ENCODE data around the gene SF3B3.
"Not testable (repeated sequence)": the region's sequence is repeated elsewhere in the genome, so short reads cannot be mapped to it uniquely, and the experiment has no call there.

The SF3B3 gene

DNA sequence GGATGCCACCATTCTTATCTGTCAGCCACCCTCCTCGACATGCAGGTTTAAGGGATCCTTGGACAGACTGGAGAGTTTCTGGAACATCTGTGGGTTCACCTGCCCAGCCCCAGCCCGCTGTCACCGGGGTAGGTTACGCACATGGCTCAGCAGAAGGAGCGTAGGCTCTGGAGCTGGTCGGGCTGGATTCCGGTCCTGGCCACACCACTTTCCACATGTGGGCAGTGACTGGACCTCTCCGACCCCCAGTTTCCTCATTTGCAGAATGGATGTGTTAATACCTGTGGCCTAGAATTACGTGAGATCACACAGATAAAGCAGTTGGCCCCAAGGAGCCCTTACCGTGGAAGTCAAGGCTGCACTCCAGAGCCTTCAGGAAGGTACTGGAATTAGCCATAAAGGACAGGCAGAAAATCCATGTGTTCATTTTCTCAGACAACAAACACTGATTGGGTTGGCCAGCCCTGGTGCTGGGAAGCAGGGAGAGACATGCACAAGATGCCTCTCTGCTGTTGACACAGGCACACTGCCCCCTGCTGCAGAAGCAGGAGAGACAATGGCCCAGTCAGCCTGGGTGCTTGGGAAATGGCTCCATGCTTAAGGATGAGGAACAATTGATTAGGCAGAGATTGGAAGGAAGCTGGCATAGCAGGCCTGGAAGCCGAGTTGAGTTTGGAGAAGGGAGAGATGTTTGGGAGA, 58.8 kb downstream of the SF3B3 start:
- in situ Hi-C loops (cut with HindIII; ENCODE audit: low sequenced_read_pairs) = no loop called here

DNA sequence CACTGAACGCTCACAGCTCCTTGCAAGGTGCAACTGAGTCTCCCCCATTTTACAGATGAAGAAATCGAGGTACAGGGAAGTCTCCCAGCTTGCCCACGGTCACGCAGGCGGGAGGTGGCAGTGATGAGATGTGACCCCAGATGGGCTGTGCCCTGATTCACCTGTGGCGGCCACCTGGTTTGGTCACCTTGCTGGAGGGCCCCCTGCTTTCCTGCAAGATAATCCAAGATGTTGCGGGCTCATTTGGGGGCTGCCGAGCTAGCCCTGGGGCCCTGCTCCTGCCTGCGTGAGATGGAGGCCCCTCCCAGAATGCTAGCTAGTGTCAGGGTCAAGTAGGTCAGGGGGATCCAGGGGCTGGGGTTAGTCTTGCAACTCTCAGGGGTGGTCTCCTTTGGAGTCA, 63.1 kb downstream of the SF3B3 start:
- in situ Hi-C loops (cut with HindIII; ENCODE audit: low sequenced_read_pairs) = no loop called here

DNA sequence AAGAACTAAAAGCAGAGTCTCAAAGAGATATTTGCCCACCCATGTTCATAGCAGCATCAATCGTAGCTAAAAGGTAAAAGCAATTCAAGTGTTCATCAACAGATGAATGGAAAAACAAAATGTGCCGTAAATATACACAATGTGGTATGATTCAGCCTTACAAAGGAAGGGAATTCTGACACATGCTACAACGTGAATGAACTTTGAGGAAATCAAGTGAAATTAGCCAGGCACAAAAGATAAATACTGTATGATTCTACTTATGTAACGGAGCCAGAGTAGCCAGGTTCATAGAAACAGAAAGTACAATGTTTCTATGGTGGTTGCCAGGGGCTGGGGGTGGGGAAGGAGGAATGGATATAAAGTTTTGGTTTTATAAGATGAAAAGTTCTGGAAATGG, 64.9 kb downstream of the SF3B3 start:
- in situ Hi-C loops (cut with HindIII; ENCODE audit: low sequenced_read_pairs) = no loop called here

GRCh38 chr16:70589416-70589815, 65.8 kb downstream of the SF3B3 start:
- in situ Hi-C loops (cut with HindIII; ENCODE audit: low sequenced_read_pairs) = not testable (repeated sequence)

DNA sequence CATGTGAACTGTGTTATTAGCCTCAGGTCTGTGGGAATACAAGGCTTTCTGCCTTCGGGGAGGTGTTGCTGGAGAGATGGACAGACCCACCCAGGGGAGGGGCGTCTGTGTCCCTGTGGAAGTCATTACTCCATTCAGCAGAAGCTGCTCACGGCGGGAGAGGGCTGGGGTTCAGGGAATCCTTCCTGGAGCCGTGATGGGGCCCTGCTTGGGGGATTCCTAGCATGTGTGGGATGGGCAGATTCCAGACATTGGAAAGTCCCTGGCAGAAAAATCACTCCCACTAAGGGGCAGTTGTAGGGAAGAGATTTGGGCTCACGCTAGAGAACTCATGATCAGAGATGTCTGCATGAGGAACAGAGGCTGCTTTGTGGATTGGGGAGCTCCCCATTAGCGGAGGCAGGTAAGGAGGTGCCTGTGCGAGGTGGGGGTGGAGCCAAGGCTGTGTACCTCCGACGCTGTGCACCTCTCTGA, 66.4 kb downstream of the SF3B3 start:
- in situ Hi-C loops (cut with HindIII; ENCODE audit: low sequenced_read_pairs) = no loop called here

- in situ Hi-C loops (cut with HindIII; ENCODE audit: low sequenced_read_pairs) = no loop called here
Observed at GRCh38 chr16:70590722-70591415, 67.3 kb downstream of the SF3B3 start.

DNA sequence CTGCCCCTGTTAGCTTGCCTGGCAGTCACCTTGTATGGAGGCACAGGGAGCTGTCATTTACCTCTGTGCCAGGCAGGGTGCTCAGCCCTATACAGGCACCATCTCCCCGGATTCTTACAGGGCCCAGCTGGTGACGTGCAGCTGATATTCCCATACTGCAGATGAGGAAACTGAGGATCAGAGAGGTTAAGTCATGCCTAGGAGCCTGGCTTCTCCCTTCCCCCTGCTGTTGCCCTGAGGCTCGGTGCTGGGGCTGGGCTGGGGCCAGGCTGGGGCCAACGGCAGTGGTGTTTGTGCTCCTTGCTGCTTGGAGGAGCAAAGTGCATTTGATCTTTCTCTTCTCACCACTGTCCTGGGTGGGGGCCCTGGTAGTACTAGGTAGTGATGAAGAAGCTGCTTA, 68.0 kb downstream of the SF3B3 start:
- in situ Hi-C loops (cut with HindIII; ENCODE audit: low sequenced_read_pairs) = no loop called here

DNA sequence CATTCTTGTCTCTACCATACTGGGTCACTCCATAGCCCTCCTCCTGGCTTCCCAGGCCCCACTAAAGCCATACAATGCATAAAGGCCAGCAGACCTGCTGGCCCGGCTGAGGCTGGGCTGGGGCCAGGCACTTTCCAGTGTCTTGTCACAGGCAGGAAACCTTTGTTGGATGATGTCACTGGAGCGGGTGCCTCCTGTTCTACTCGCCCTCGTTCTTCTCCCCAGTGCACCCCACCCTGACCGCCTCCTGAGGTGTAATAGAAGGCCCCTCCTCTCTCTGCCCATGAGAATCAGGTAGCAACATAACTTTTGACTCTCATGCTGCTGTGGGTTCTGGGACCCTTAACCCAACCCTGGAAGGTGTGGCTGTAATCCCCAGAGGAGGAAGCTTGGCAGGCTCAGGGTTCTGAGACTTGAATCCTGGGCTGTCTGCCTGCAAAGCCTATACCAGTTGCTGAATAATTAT, 68.5 kb downstream of the SF3B3 start:
- in situ Hi-C loops (cut with HindIII; ENCODE audit: low sequenced_read_pairs) = no loop called here

GRCh38 chr16:70593544-70593943, 69.9 kb downstream of the SF3B3 start:
- in situ Hi-C loops (cut with HindIII; ENCODE audit: low sequenced_read_pairs) = no loop called here

GRCh38 chr16:70594569-70594968, 71.0 kb downstream of the SF3B3 start:
- in situ Hi-C loops (cut with HindIII; ENCODE audit: low sequenced_read_pairs) = no loop called here

DNA sequence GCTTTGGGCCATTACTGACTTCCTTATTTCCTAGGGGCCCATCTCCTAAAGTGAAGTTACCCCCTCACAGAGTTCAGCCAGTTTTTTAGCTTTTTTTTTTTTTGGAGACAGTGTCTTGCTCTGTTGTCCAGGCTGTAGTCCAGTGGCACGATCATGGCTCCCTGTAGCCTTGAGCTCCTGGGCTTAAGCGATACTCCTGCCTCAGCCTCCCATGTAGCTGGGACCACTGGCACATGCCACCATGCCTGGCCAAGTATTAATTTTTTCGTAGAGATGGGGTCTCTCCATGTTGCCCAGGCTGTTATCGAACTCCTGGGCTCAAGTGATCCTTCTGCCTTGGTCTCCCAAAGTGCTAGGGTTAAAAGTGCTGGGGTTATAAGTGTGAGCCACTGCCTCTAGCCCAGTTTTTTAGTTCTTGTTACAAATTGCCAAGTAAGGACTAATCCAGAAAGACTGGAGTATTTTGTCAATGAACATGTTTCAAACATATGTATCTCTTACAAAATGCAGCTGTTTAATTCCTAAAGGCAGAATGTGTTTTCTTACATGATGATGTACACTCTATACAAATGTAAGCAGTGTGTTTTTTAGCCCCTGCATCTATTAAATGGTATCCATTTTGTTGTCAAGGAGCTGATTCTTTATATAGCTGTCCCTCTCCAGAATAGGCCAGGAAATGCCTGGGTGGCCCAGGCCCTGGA, 73.7 kb downstream of the SF3B3 start:
- in situ Hi-C loops (cut with HindIII; ENCODE audit: low sequenced_read_pairs) = no loop called here

- in situ Hi-C loops (cut with HindIII; ENCODE audit: low sequenced_read_pairs) = no loop called here
Observed at GRCh38 chr16:70598937-70599503, 75.4 kb downstream of the SF3B3 start.

GRCh38 chr16:70600730-70601129, 77.1 kb downstream of the SF3B3 start:
- in situ Hi-C loops (cut with HindIII; ENCODE audit: low sequenced_read_pairs) = no loop called here

GRCh38 chr16:70601576-70602575, 78.3 kb downstream of the SF3B3 start:
- in situ Hi-C loops (cut with HindIII; ENCODE audit: low sequenced_read_pairs) = no loop called here

DNA sequence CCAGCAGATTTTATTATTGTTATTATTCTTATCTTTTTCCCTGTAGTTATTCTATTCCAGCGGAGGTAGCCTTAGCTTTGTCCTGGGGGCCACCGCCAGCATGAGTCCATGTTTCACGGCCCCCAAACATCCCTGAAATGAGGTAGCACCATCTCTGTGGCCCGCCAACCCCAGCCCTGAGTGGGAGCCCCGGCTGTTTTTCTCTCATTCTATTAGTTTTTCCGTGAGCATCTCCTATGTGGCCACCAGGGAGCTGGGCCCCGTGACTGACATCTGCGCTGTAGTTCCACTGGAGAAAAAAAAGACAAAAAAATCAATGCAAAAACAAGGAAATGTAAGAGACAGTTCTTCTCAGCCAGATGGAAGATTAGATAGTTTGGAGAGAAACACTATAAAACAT, 79.2 kb downstream of the SF3B3 start:
- in situ Hi-C loops (cut with HindIII; ENCODE audit: low sequenced_read_pairs) = no loop called here

GRCh38 chr16:70604407-70605282, 81.0 kb downstream of the SF3B3 start:
- in situ Hi-C loops (cut with HindIII; ENCODE audit: low sequenced_read_pairs) = no loop called here

GRCh38 chr16:70605283-70605657, 81.7 kb downstream of the SF3B3 start:
- in situ Hi-C loops (cut with HindIII; ENCODE audit: low sequenced_read_pairs) = no loop called here

- in situ Hi-C loops (cut with HindIII; ENCODE audit: low sequenced_read_pairs) = no loop called here
Observed at GRCh38 chr16:70608521-70608920, 84.9 kb downstream of the SF3B3 start.
